H1 (cell line): ENCODE results near the gene IL26. TPM values are rescaled to one million over a fixed set of nuclear protein-coding genes. Genes with fewer than 3 reads are reported as not detected.

Source experiments
- CHD1 ChIP-seq: IDR thresholded peaks from 2 replicates; pipeline ENCODE4 v1.6.1; 2012; ENCODE audit warnings: low read depth, low read length, improper control_type of control experiment
- HDAC6 ChIP-seq: IDR thresholded peaks from one replicate; pipeline ENCODE4 v1.7.1; 2012; ENCODE audit warnings: low read depth, mild to moderate bottlenecking, inconsistent platforms, low read length, moderate library complexity
- KDM4A ChIP-seq: IDR thresholded peaks from one replicate; pipeline ENCODE4 v1.7.1; 2012; ENCODE audit warnings: low read depth, mild to moderate bottlenecking, moderate library complexity, low read length, inconsistent platforms; ENCODE audit not compliant: severe bottlenecking
- KDM5A ChIP-seq: fragments of 200-600 bp; IDR thresholded peaks from 2 replicates; pipeline ENCODE4 v1.7.1; 2012; ENCODE audit warnings: mild to moderate bottlenecking, low read length, inconsistent platforms, mixed read lengths
- POLR2AphosphoS5 ChIP-seq: IDR thresholded peaks from 2 replicates; pipeline ENCODE4 v1.6.1; 2011; ENCODE audit warnings: low read depth, low read length
- SUZ12 ChIP-seq: fragments of 200-600 bp; sonication (generic); IDR thresholded peaks from 2 replicates; pipeline ENCODE4 v1.6.1; 2012; ENCODE audit warnings: mild to moderate bottlenecking, inconsistent platforms, low read length, moderate library complexity, mixed read lengths
- polyA plus RNA-seq, 7 experiments: library from polyadenylated mRNA; depleted of rRNA in 3 of 7; stranded (reverse) in 5 of 7; unstranded in 2 of 7; fragments of >200 nt in 5 of 7; fragments of 200-250 nt in 2 of 7; gene quantifications; 1 replicate in 5 of 7; 2 replicates in 1 of 7; 4 replicates in 1 of 7; pipeline versions ENCODE4 v1.2.1 to v1.2.3, GENCODE V29; 2011 to 2013; ENCODE audit warnings: missing spikeins in 2 of 7, mixed read lengths in 2 of 7
- total RNA-seq: library from RNA; stranded (reverse); fragmentation: NEBNext Ultra II Directional; extraction: Animal tissue kit (Norgen Biotek cat#: 25700); gene quantifications from 2 replicates; pipeline ENCODE4 v1.2.1, GENCODE V29; 2021
- TF ChIP-seq, protein P1 (sequence below): IDR thresholded peaks from 2 replicates; pipeline ENCODE4 v1.6.1; 2012; ENCODE audit warnings: low read length, inconsistent platforms

Gene IL26
- total and polyA plus RNA-seq, 2 of the 8 experiments (the other 6 are each of a cell fraction or from before 2014, with no cell fraction given): not detected

- no peak for TF ChIP-seq POLR2AphosphoS5
- TF ChIP-seq HDAC6: no peak
- TF ChIP-seq, protein P1, sequence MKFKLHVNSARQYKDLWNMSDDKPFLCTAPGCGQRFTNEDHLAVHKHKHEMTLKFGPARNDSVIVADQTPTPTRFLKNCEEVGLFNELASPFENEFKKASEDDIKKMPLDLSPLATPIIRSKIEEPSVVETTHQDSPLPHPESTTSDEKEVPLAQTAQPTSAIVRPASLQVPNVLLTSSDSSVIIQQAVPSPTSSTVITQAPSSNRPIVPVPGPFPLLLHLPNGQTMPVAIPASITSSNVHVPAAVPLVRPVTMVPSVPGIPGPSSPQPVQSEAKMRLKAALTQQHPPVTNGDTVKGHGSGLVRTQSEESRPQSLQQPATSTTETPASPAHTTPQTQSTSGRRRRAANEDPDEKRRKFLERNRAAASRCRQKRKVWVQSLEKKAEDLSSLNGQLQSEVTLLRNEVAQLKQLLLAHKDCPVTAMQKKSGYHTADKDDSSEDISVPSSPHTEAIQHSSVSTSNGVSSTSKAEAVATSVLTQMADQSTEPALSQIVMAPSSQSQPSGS: no peak
- no peak for TF ChIP-seq KDM4A
- TF ChIP-seq CHD1: no peak
- no peak for TF ChIP-seq KDM5A
- no peak for TF ChIP-seq SUZ12
These were observed 44.5 kb downstream of the IL26 start (continued) for GRCh38 chr12:68180792-68181744.
